ENCODE results near the gene ADGRD2.

The ADGRD2 gene

GRCh38 chr9:124496463-124496862, 46.2 kb downstream of the ADGRD2 start:
- no peak for DNase-seq (ENCODE audit: low read depth)

GRCh38 chr9:124497441-124497840, 47.2 kb downstream of the ADGRD2 start:
- DNase-seq (ENCODE audit: low read depth): no peak

- no peak for DNase-seq (ENCODE audit: low read depth)
These were observed 47.8 kb downstream of the ADGRD2 start for GRCh38 chr9:124498040-124498439.

- DNase-seq (ENCODE audit: low read depth): no peak
These were observed 48.4 kb downstream of the ADGRD2 start for GRCh38 chr9:124498499-124499146.

- DNase-seq (ENCODE audit: low read depth): no peak
These were observed 49.0 kb downstream of the ADGRD2 start for GRCh38 chr9:124499216-124499615.

- no peak for DNase-seq (ENCODE audit: low read depth)
These were observed 50.0 kb downstream of the ADGRD2 start for GRCh38 chr9:124500028-124500795.

GRCh38 chr9:124500796-124501611, 50.8 kb downstream of the ADGRD2 start:
- no peak for DNase-seq (ENCODE audit: low read depth)

- DNase-seq (ENCODE audit: low read depth): no peak
These were observed 51.6 kb downstream of the ADGRD2 start for GRCh38 chr9:124501771-124502320.

- DNase-seq (ENCODE audit: low read depth): no peak
These were observed 52.8 kb downstream of the ADGRD2 start for GRCh38 chr9:124502711-124503702.

GRCh38 chr9:124503713-124504529, 53.7 kb downstream of the ADGRD2 start:
- no peak for DNase-seq (ENCODE audit: low read depth)

GRCh38 chr9:124504530-124505005, 54.3 kb downstream of the ADGRD2 start:
- no peak for DNase-seq (ENCODE audit: low read depth)

GRCh38 chr9:124505006-124505900, 55.0 kb downstream of the ADGRD2 start:
- no peak for DNase-seq (ENCODE audit: low read depth)

- DNase-seq (ENCODE audit: low read depth): no peak
These were observed 55.7 kb downstream of the ADGRD2 start for GRCh38 chr9:124505901-124506346.

GRCh38 chr9:124506433-124506832, 56.2 kb downstream of the ADGRD2 start:
- DNase-seq (ENCODE audit: low read depth): no peak

GRCh38 chr9:124506931-124507879, 57.0 kb downstream of the ADGRD2 start, which contains the start of gene NR5A1:
Gene NR5A1, minus strand, starts transcription at chr9:124507399. Its CDS starts 4,004 bp downstream, at chr9:124503395.
- DNase-seq (ENCODE audit: low read depth): no peak

GRCh38 chr9:124507880-124508423, 57.7 kb downstream of the ADGRD2 start:
- no peak for DNase-seq (ENCODE audit: low read depth)

GRCh38 chr9:124510650-124511425, 60.6 kb downstream of the ADGRD2 start:
- no peak for DNase-seq (ENCODE audit: low read depth)
